ENCODE data around the gene RIMBP2.
"Not testable (repeated sequence)": the region's sequence is repeated elsewhere in the genome, so short reads cannot be mapped to it uniquely, and the experiment has no call there.

RIMBP2 gene

GRCh38 chr12:130703733-130704375, 12.2 kb downstream of the RIMBP2 start:
- DNase-seq, result no peak

- no peak for DNase-seq
Measured at GRCh38 chr12:130702966-130703732, 12.9 kb downstream of the RIMBP2 start.

- DNase-seq, result no peak
Measured at GRCh38 chr12:130701402-130701744, 14.7 kb downstream of the RIMBP2 start.

GRCh38 chr12:130700492-130701401, 15.4 kb downstream of the RIMBP2 start:
- DNase-seq, result no peak

- no peak for DNase-seq
Measured at GRCh38 chr12:130698106-130698505, 18.0 kb downstream of the RIMBP2 start.

GRCh38 chr12:130696379-130697100, 19.6 kb downstream of the RIMBP2 start:
- DNase-seq, result no peak

GRCh38 chr12:130695061-130695460, 21.0 kb downstream of the RIMBP2 start:
- no peak for DNase-seq

- DNase-seq, result no peak
Measured at GRCh38 chr12:130689408-130690405, 26.4 kb downstream of the RIMBP2 start.

- not testable (repeated sequence) for DNase-seq
Measured at GRCh38 chr12:130688999-130689398, 27.1 kb downstream of the RIMBP2 start.

GRCh38 chr12:130687796-130688778, 28.0 kb downstream of the RIMBP2 start:
- DNase-seq, result no peak

- DNase-seq, result no peak
Measured at GRCh38 chr12:130687190-130687589, 28.9 kb downstream of the RIMBP2 start.

GRCh38 chr12:130686511-130686991, 29.5 kb downstream of the RIMBP2 start:
- DNase-seq, result no peak

- DNase-seq, result no peak
Measured at GRCh38 chr12:130685850-130686249, 30.2 kb downstream of the RIMBP2 start.

GRCh38 chr12:130685250-130685787, 30.8 kb downstream of the RIMBP2 start:
- DNase-seq, result no peak

- DNase-seq, result no peak
Measured at GRCh38 chr12:130683811-130684210, 32.3 kb downstream of the RIMBP2 start.

- no peak for DNase-seq
Measured at GRCh38 chr12:130683080-130683479, 33.0 kb downstream of the RIMBP2 start.

- DNase-seq, result no peak
Measured at GRCh38 chr12:130680451-130680990, 35.6 kb downstream of the RIMBP2 start.

- DNase-seq, result no peak
Measured at GRCh38 chr12:130677957-130678558, 38.0 kb downstream of the RIMBP2 start.

GRCh38 chr12:130675791-130676190, 40.3 kb downstream of the RIMBP2 start:
- DNase-seq, result no peak
